Daoy (cell line): Measurements from ENCODE around the gene SLC22A3. TPM values are rescaled to one million over a fixed set of nuclear protein-coding genes. Genes with fewer than 3 reads are reported as not detected.
"Not testable (repeated sequence)": the region's sequence is repeated elsewhere in the genome, so short reads cannot be mapped to it uniquely, and the experiment has no call there.

Source experiments
- DNase-seq: peaks from one replicate; pipeline ENCODE4 v3.0.0-alpha.2; 2015; ENCODE audit warnings: low read depth
- total RNA-seq: library from RNA; depleted of rRNA; stranded (reverse); fragments of >200 nt; shearing (Covaris generic); gene quantifications from 2 replicates; pipeline ENCODE4 v1.2.3, GENCODE V29; 2014; rRNA removed

Gene SLC22A3
- 0.77 and 1.8 TPM in 2 replicates for total RNA-seq

- DNase-seq = peak; percentile 29
Observed at GRCh38 chr6:160348223-160349019, at the start of gene SLC22A3. Gene SLC22A3, plus strand, starts transcription at chr6:160348378. Its CDS starts 42 bp downstream, at chr6:160348420.

- no peak for DNase-seq
Observed at GRCh38 chr6:160299559-160299958, 48.6 kb upstream of the SLC22A3 start.

- DNase-seq = peak; percentile 25
Observed at GRCh38 chr6:160300076-160300695, 48.0 kb upstream of the SLC22A3 start.

- DNase-seq = no peak
Observed at GRCh38 chr6:160301339-160301738, 46.8 kb upstream of the SLC22A3 start.

GRCh38 chr6:160302431-160303082, 45.6 kb upstream of the SLC22A3 start:
- DNase-seq = not testable (repeated sequence)

GRCh38 chr6:160303806-160304205, 44.4 kb upstream of the SLC22A3 start:
- no peak for DNase-seq

GRCh38 chr6:160305926-160306713, 42.1 kb upstream of the SLC22A3 start:
- DNase-seq = no peak

GRCh38 chr6:160309718-160310117, 38.5 kb upstream of the SLC22A3 start:
- no peak for DNase-seq

GRCh38 chr6:160312900-160313299, 35.3 kb upstream of the SLC22A3 start:
- no peak for DNase-seq

- no peak for DNase-seq
Observed at GRCh38 chr6:160315310-160315709, 32.9 kb upstream of the SLC22A3 start.

GRCh38 chr6:160316261-160316660, 31.9 kb upstream of the SLC22A3 start:
- no peak for DNase-seq

- DNase-seq = no peak
Observed at GRCh38 chr6:160319246-160319645, 28.9 kb upstream of the SLC22A3 start.

GRCh38 chr6:160321729-160322505, 26.3 kb upstream of the SLC22A3 start:
- DNase-seq = no peak

GRCh38 chr6:160327981-160328380, 20.2 kb upstream of the SLC22A3 start:
- DNase-seq = no peak

GRCh38 chr6:160328447-160328846, 19.7 kb upstream of the SLC22A3 start:
- no peak for DNase-seq

- no peak for DNase-seq
Observed at GRCh38 chr6:160329188-160329587, 19.0 kb upstream of the SLC22A3 start.

GRCh38 chr6:160330619-160331018, 17.6 kb upstream of the SLC22A3 start:
- DNase-seq = no peak

GRCh38 chr6:160331204-160331603, 17.0 kb upstream of the SLC22A3 start:
- no peak for DNase-seq

- DNase-seq = no peak
Observed at GRCh38 chr6:160331753-160332152, 16.4 kb upstream of the SLC22A3 start.

- no peak for DNase-seq
Observed at GRCh38 chr6:160333101-160333500, 15.1 kb upstream of the SLC22A3 start.

GRCh38 chr6:160333841-160334240, 14.3 kb upstream of the SLC22A3 start:
- DNase-seq = no peak
